AG08395 (cell line): ENCODE results near the gene PRKCB.
"Not testable (repeated sequence)": the region's sequence is repeated elsewhere in the genome, so short reads cannot be mapped to it uniquely, and the experiment has no call there.

Experiments used
- DNase-seq: peaks from one replicate; pipeline ENCODE4 v3.0.0; 2012; ENCODE audit warnings: mixed read lengths, low spot score

Gene PRKCB

GRCh38 chr16:24135624-24136565 is 300.1 kb downstream of the PRKCB start:
- DNase-seq = no peak

- DNase-seq = no peak
Observed at GRCh38 chr16:24138024-24138423, 302.2 kb downstream of the PRKCB start.

GRCh38 chr16:24138575-24138974 is 302.8 kb downstream of the PRKCB start:
- DNase-seq = no peak

GRCh38 chr16:24139282-24139681 is 303.5 kb downstream of the PRKCB start:
- DNase-seq = no peak

- no peak for DNase-seq
Observed at GRCh38 chr16:24140730-24141129, 304.9 kb downstream of the PRKCB start.

- no peak for DNase-seq
Observed at GRCh38 chr16:24141466-24141865, 305.7 kb downstream of the PRKCB start.

- no peak for DNase-seq
Observed at GRCh38 chr16:24141917-24142316, 306.1 kb downstream of the PRKCB start.

- no peak for DNase-seq
Observed at GRCh38 chr16:24145927-24146326, 310.1 kb downstream of the PRKCB start.

GRCh38 chr16:24146518-24146917 is 310.7 kb downstream of the PRKCB start:
- DNase-seq = no peak

- no peak for DNase-seq
Observed at GRCh38 chr16:24149102-24149501, 313.3 kb downstream of the PRKCB start.

GRCh38 chr16:24150282-24150681 is 314.5 kb downstream of the PRKCB start:
- no peak for DNase-seq

- no peak for DNase-seq
Observed at GRCh38 chr16:24151482-24151939, 315.7 kb downstream of the PRKCB start.

GRCh38 chr16:24152048-24152447 is 316.3 kb downstream of the PRKCB start:
- DNase-seq = not testable (repeated sequence)

GRCh38 chr16:24152826-24153225 is 317.0 kb downstream of the PRKCB start:
- DNase-seq = no peak

- no peak for DNase-seq
Observed at GRCh38 chr16:24156777-24157176, 321.0 kb downstream of the PRKCB start.

- no peak for DNase-seq
Observed at GRCh38 chr16:24163935-24164334, 328.2 kb downstream of the PRKCB start.

- DNase-seq = no peak
Observed at GRCh38 chr16:24164416-24164815, 328.6 kb downstream of the PRKCB start.

GRCh38 chr16:24165273-24165672 is 329.5 kb downstream of the PRKCB start:
- no peak for DNase-seq

GRCh38 chr16:24166661-24167528 is 331.1 kb downstream of the PRKCB start:
- no peak for DNase-seq

GRCh38 chr16:24168856-24169255 is 333.1 kb downstream of the PRKCB start:
- no peak for DNase-seq

GRCh38 chr16:24170407-24170806 is 334.6 kb downstream of the PRKCB start:
- DNase-seq = no peak

- no peak for DNase-seq
Observed at GRCh38 chr16:24174504-24174903, 338.7 kb downstream of the PRKCB start.

- no peak for DNase-seq
Observed at GRCh38 chr16:24174957-24175356, 339.2 kb downstream of the PRKCB start.
